ENCODE results near the gene MLH1.

MLH1 gene

GRCh38 chr3:37092484-37092883 is 99.2 kb downstream of the MLH1 start:
- no peak for TF ChIP-seq YY1 (IDR thresholded peaks at IDR 0.05; ENCODE audit: insufficient read depth, insufficient read length)
- TF ChIP-seq ZNF274 (IDR thresholded peaks at IDR 0.05; ENCODE audit: low read depth, low read length), result no peak
- TF ChIP-seq SUZ12 (IDR thresholded peaks at IDR 0.05; ENCODE audit: extremely low read depth, insufficient read depth, insufficient read length), result no peak
- DNase-seq (ENCODE audit: low read depth, low spot score), result no peak
- H3K36me3 ChIP-seq (ENCODE audit: insufficient read depth, insufficient read length, low read length), result peaks cover 26% of the 10 kb centered on the region
- no peaks in the 10 kb centered on the region for H3K4me1 ChIP-seq (ENCODE audit: insufficient read depth, insufficient read length)
- H3K9me3 ChIP-seq (ENCODE audit: insufficient read depth, low read length), result no peaks in the 10 kb centered on the region
- H3K4me3 ChIP-seq (ENCODE audit: insufficient read length, low read depth), result no peak overlapping the region
- no peaks in the 10 kb centered on the region for H3K27me3 ChIP-seq (ENCODE audit: insufficient read depth, insufficient read length)
- no peak overlapping the region for H3K9ac ChIP-seq (ENCODE audit: insufficient read length, low read depth)

GRCh38 chr3:37093481-37093880 is 100.2 kb downstream of the MLH1 start:
- DNase-seq (ENCODE audit: low read depth, low spot score), result no peak
- H3K4me3 ChIP-seq (ENCODE audit: insufficient read length, low read depth), result no peak overlapping the region
- no peak for TF ChIP-seq ZNF274 (IDR thresholded peaks at IDR 0.05; ENCODE audit: low read depth, low read length)
- TF ChIP-seq YY1 (IDR thresholded peaks at IDR 0.05; ENCODE audit: insufficient read depth, insufficient read length), result no peak
- no peak for TF ChIP-seq SUZ12 (IDR thresholded peaks at IDR 0.05; ENCODE audit: extremely low read depth, insufficient read depth, insufficient read length)
- no peak overlapping the region for H3K9ac ChIP-seq (ENCODE audit: insufficient read length, low read depth)
- no peaks in the 10 kb centered on the region for H3K27me3 ChIP-seq (ENCODE audit: insufficient read depth, insufficient read length)
- peaks cover 26% of the 10 kb centered on the region for H3K36me3 ChIP-seq (ENCODE audit: insufficient read depth, insufficient read length, low read length)
- H3K9me3 ChIP-seq (ENCODE audit: insufficient read depth, low read length), result no peaks in the 10 kb centered on the region
- no peaks in the 10 kb centered on the region for H3K4me1 ChIP-seq (ENCODE audit: insufficient read depth, insufficient read length)

GRCh38 chr3:37094636-37095035 is 101.3 kb downstream of the MLH1 start:
- no peak overlapping the region for H3K4me3 ChIP-seq (ENCODE audit: insufficient read length, low read depth)
- H3K4me1 ChIP-seq (ENCODE audit: insufficient read depth, insufficient read length), result no peaks in the 10 kb centered on the region
- H3K27me3 ChIP-seq (ENCODE audit: insufficient read depth, insufficient read length), result no peaks in the 10 kb centered on the region
- no peak for TF ChIP-seq SUZ12 (IDR thresholded peaks at IDR 0.05; ENCODE audit: extremely low read depth, insufficient read depth, insufficient read length)
- no peak for TF ChIP-seq ZNF274 (IDR thresholded peaks at IDR 0.05; ENCODE audit: low read depth, low read length)
- TF ChIP-seq YY1 (IDR thresholded peaks at IDR 0.05; ENCODE audit: insufficient read depth, insufficient read length), result no peak
- H3K36me3 ChIP-seq (ENCODE audit: insufficient read depth, insufficient read length, low read length), result peaks cover 26% of the 10 kb centered on the region
- H3K9me3 ChIP-seq (ENCODE audit: insufficient read depth, low read length), result no peaks in the 10 kb centered on the region
- no peak overlapping the region for H3K9ac ChIP-seq (ENCODE audit: insufficient read length, low read depth)
- no peak for DNase-seq (ENCODE audit: low read depth, low spot score)

GRCh38 chr3:37096288-37096687 is 103.0 kb downstream of the MLH1 start:
- H3K4me1 ChIP-seq (ENCODE audit: insufficient read depth, insufficient read length), result no peaks in the 10 kb centered on the region
- TF ChIP-seq ZNF274 (IDR thresholded peaks at IDR 0.05; ENCODE audit: low read depth, low read length), result no peak
- TF ChIP-seq SUZ12 (IDR thresholded peaks at IDR 0.05; ENCODE audit: extremely low read depth, insufficient read depth, insufficient read length), result no peak
- TF ChIP-seq YY1 (IDR thresholded peaks at IDR 0.05; ENCODE audit: insufficient read depth, insufficient read length), result no peak
- peak; percentile 27 for DNase-seq (ENCODE audit: low read depth, low spot score)
- H3K36me3 ChIP-seq (ENCODE audit: insufficient read depth, insufficient read length, low read length), result peaks cover 16% of the 10 kb centered on the region
- no peak overlapping the region for H3K4me3 ChIP-seq (ENCODE audit: insufficient read length, low read depth)
- H3K9me3 ChIP-seq (ENCODE audit: insufficient read depth, low read length), result no peaks in the 10 kb centered on the region
- no peaks in the 10 kb centered on the region for H3K27me3 ChIP-seq (ENCODE audit: insufficient read depth, insufficient read length)
- no peak overlapping the region for H3K9ac ChIP-seq (ENCODE audit: insufficient read length, low read depth)

- no peak overlapping the region for H3K4me3 ChIP-seq (ENCODE audit: insufficient read length, low read depth)
- no peak overlapping the region for H3K9ac ChIP-seq (ENCODE audit: insufficient read length, low read depth)
- TF ChIP-seq ZNF274 (IDR thresholded peaks at IDR 0.05; ENCODE audit: low read depth, low read length) (no peak), SUZ12 (IDR thresholded peaks at IDR 0.05; ENCODE audit: extremely low read depth, insufficient read depth, insufficient read length) (no peak), YY1 (IDR thresholded peaks at IDR 0.05; ENCODE audit: insufficient read depth, insufficient read length) (no peak)
Measured at GRCh38 chr3:37096975-37097374, 103.7 kb downstream of the MLH1 start.

GRCh38 chr3:37097776-37098175 is 104.5 kb downstream of the MLH1 start:
- Histone ChIP-seq H3K27me3 (ENCODE audit: insufficient read depth, insufficient read length) (no peaks in the 10 kb centered on the region), H3K4me1 (ENCODE audit: insufficient read depth, insufficient read length) (no peaks in the 10 kb centered on the region), H3K9ac (ENCODE audit: insufficient read length, low read depth) (no peak overlapping the region), H3K4me3 (ENCODE audit: insufficient read length, low read depth) (no peak overlapping the region), H3K36me3 (ENCODE audit: insufficient read depth, insufficient read length, low read length) (peaks cover 8% of the 10 kb centered on the region), H3K9me3 (ENCODE audit: insufficient read depth, low read length) (no peaks in the 10 kb centered on the region)
- DNase-seq (ENCODE audit: low read depth, low spot score), result no peak
- no peak for TF ChIP-seq YY1 (IDR thresholded peaks at IDR 0.05; ENCODE audit: insufficient read depth, insufficient read length)
- TF ChIP-seq ZNF274 (IDR thresholded peaks at IDR 0.05; ENCODE audit: low read depth, low read length), result no peak
- TF ChIP-seq SUZ12 (IDR thresholded peaks at IDR 0.05; ENCODE audit: extremely low read depth, insufficient read depth, insufficient read length), result no peak

More at GRCh38 chr3:37096975-37097374, 103.7 kb downstream of the MLH1 start:
- H3K36me3 ChIP-seq (ENCODE audit: insufficient read depth, insufficient read length, low read length), result peaks cover 11% of the 10 kb centered on the region
- no peaks in the 10 kb centered on the region for H3K9me3 ChIP-seq (ENCODE audit: insufficient read depth, low read length)
- DNase-seq (ENCODE audit: low read depth, low spot score), result no peak
- H3K4me1 ChIP-seq (ENCODE audit: insufficient read depth, insufficient read length), result no peaks in the 10 kb centered on the region
- H3K27me3 ChIP-seq (ENCODE audit: insufficient read depth, insufficient read length), result no peaks in the 10 kb centered on the region

GRCh38 chr3:37098884-37099283 is 105.6 kb downstream of the MLH1 start:
- Histone ChIP-seq H3K9ac (ENCODE audit: insufficient read length, low read depth) (no peak overlapping the region), H3K36me3 (ENCODE audit: insufficient read depth, insufficient read length, low read length) (peaks cover 8% of the 10 kb centered on the region), H3K4me3 (ENCODE audit: insufficient read length, low read depth) (no peak overlapping the region), H3K27me3 (ENCODE audit: insufficient read depth, insufficient read length) (no peaks in the 10 kb centered on the region), H3K4me1 (ENCODE audit: insufficient read depth, insufficient read length) (no peaks in the 10 kb centered on the region), H3K9me3 (ENCODE audit: insufficient read depth, low read length) (no peaks in the 10 kb centered on the region)
- no peak for DNase-seq (ENCODE audit: low read depth, low spot score)
- TF ChIP-seq SUZ12 (IDR thresholded peaks at IDR 0.05; ENCODE audit: extremely low read depth, insufficient read depth, insufficient read length) (no peak), YY1 (IDR thresholded peaks at IDR 0.05; ENCODE audit: insufficient read depth, insufficient read length) (no peak), ZNF274 (IDR thresholded peaks at IDR 0.05; ENCODE audit: low read depth, low read length) (no peak)
